GM12801 (cell line): ENCODE measurements around the gene OTUB2.

Source experiments
- CTCF ChIP-seq: IDR thresholded peaks from one replicate; pipeline ENCODE4 v1.5.1; 2011; ENCODE audit warnings: control low read depth; ENCODE audit not compliant: insufficient read length; ENCODE audit errors: extremely low read depth

Gene OTUB2

GRCh38 chr14:93997916-93998870 is 27.9 kb upstream of the OTUB2 start:
- no peak for TF ChIP-seq CTCF

- TF ChIP-seq CTCF: no peak
Measured at GRCh38 chr14:93998871-93999403, 27.2 kb upstream of the OTUB2 start.

DNA sequence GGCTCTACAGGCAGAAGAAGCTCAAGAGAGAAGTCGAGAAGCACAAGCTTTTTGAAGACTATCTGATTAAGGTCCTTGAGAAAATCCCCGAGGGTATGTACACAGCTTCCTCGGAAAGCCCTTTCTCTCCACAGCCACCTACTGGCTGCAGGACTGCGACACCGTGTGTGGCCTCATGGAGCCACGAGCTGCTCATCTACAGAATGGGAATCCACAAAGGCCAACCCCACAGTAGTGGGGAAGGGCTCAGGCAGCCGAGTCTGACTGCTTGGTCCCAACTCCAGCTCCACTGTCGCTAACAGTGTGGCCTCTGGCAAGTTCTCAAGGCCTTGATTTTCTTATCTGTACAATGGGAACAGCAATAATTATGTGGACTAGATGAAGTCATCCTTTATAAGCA is 26.6 kb upstream of the OTUB2 start:
- no peak for TF ChIP-seq CTCF

DNA sequence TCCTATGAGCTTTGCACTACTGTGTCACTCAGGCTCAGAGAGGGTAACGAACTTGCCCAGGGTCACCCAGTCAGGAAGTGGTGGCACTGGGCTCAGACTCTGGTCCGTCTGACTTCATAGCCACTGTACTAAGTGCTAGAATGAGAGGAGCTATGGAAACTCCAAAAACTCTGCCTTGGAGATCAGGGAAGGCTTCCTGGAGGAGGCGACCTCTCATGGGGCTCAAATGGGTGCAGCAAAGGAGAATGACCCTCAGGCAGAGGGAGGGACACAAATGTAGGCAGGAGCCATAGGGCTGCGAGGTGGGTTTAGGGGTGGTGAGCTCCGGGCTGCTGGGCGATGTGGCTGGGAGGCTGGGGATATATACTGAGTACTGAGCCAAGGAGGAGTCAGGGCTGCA is 25.9 kb upstream of the OTUB2 start:
- TF ChIP-seq CTCF: no peak

DNA sequence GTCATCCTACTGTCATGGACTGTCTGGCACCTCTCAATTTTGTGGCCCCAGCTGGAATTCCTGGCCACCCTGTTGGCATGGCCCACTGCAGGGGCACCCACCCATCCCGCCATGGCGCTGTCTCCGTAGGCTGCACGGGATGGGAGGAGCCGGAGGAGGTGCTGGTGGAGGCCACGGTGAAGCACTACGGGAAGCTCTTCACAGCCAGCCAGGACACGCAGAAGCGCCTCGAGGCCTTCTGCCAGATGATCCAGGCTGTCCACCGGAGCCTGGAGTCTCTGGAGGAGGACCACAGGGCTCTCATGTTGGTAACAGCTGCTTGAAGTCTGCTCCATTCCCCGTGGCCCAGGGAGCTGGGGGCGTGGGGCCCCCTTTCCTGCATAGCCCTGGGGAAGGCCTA is 25.1 kb upstream of the OTUB2 start:
- TF ChIP-seq CTCF: no peak

DNA sequence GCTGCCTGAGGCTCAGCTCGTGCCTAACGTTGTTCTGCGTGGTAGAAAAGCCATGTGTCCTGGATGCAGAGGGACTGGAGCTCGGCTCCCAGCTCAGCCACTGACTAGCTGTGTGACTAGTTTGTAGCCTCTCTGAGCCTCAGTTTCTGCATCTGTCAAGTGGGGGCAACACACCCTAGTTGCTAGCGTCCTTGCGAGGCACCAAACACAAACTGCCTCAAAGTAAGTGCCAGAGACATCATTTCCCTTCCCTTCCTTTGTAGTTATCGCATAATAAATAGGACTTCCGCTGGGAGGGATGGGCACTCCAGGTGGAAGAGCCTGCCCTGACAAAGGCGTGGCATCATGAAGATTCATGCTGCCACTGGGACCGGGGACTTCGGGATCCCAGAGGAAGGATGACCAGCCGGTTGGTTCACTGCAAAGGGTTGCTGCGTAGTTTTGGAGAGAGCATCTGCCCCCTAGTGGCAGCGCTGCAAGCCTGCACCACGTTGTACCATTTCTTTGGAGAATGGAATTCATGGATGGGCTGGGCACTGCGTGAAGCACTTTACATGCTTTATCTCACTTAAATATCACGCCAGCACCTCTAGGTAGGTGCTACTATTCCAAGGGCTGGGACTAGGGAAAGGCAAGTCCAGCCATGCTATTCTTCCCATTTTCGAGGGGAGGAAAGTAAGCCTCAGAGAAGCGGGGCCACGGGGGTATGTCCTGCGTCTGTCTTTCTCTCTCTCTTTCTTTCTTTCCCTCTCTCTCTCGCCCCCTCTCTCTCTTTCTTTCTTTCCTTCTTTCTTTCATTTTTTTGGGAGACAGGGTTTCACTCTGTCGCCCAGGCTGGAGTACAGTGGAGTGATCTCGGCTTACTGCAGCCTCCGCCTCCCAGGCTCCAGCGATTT is 24.4 kb upstream of the OTUB2 start:
- TF ChIP-seq CTCF: peak; percentile 94

DNA sequence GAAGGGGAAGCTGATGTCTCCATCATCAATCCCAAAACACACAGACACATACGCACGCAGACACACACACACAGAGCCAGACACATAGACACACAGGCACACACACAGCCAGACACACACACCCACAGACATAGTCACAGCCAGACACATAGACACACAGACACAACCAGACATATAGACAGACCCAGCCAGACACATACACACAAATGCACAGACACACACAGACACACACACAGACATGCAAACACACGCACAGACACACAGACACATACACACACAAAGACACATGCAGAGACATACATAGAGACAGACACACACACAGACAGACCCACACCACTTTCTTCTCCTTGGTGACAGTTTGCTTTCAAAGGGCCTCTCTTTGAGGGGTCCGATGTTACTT is 22.7 kb upstream of the OTUB2 start:
- TF ChIP-seq CTCF: no peak
